Measurements from ENCODE around the gene CDSN. TPM values are rescaled to one million over a fixed set of nuclear protein-coding genes. Genes with fewer than 3 reads are reported as not detected.

CDSN gene
- total and polyA plus RNA-seq, 2 of the 8 experiments (the other 6 are each of a cell fraction or from before 2014, with no cell fraction given) = not detected

- Histone ChIP-seq H4K20me1 (replicated peaks in 1 of 2; ENCODE audit: control insufficient read depth in 1 of 2, insufficient read depth in 2 of 2, low read length in 2 of 2) (no peaks in the 10 kb centered on the region), H3K14ac (ENCODE audit: insufficient read length) (no peak overlapping the region), H3K27ac (ENCODE audit: low read depth, low read length) (no peak overlapping the region), H3K18ac (ENCODE audit: extremely low read depth, low read length) (no peak overlapping the region), H2BK20ac (ENCODE audit: low read length) (0 out of 2 replicates have a peak overlapping the region, but pooled peaks have one; percentile 9), H4K5ac (ENCODE audit: insufficient read length, low read depth, low read length) (no peak overlapping the region), H4K91ac (replicated peaks; ENCODE audit: insufficient read length, low read length) (peak overlapping the region; percentile 25), H3K4me2 (ENCODE audit: insufficient read depth in 1 of 2, low read depth in 2 of 2, low read length in 2 of 2) (no peak overlapping the region), H2BK120ac (replicated peaks; ENCODE audit: low read depth, low read length) (no peak overlapping the region), H3K56ac (replicated peaks; ENCODE audit: insufficient read length, low read depth, low read length) (no peak overlapping the region), H3K4ac (replicated peaks; ENCODE audit: insufficient read length, low read depth, low read length) (no peak overlapping the region), H3K27me3 (replicated peaks in 1 of 4; ENCODE audit: control insufficient read depth in 3 of 4, extremely low read depth in 1 of 4, insufficient read depth in 3 of 4, low read length in 3 of 4) (no peaks in the 10 kb centered on the region; a peak in 1 of 7 replicates), H3K23ac (ENCODE audit: insufficient read length) (no peak overlapping the region), H3K9me3 (ENCODE audit: insufficient read depth in 2 of 2, low read depth in 1 of 2, low read length in 1 of 2) (no peaks in the 10 kb centered on the region), H2BK5ac (ENCODE audit: low read depth, low read length) (peak overlapping the region; percentile 5; the same call in 1 of the 2 replicates), H2BK12ac (ENCODE audit: low read depth, low read length) (0 out of 2 replicates have a peak overlapping the region, but pooled peaks have one; percentile 68), H4K8ac (ENCODE audit: extremely low read depth, insufficient read depth, low read length) (no peak overlapping the region; the same call in 1 of the 2 replicates), H2AFZ (ENCODE audit: low read length) (no peak overlapping the region; the same call in 1 of the 2 replicates), H3K4me1 (replicated peaks in 1 of 4; ENCODE audit: control insufficient read depth in 3 of 4, insufficient read depth in 4 of 4, low read length in 3 of 4) (peaks cover 0 to 3% (median 3%) of the 10 kb centered on the region in 4 experiments; a peak in 3 of 7 replicates), H2BK15ac (ENCODE audit: low read length) (peak overlapping the region; percentile 100; the same call in 1 of the 2 replicates), H3K36me3 (ENCODE audit: control insufficient read depth in 2 of 4, insufficient read depth in 4 of 4, low read length in 3 of 4) (no peaks in the 10 kb centered on the region), H3K79me2 (ENCODE audit: control insufficient read depth in 1 of 2, insufficient read depth in 2 of 2, low read length in 2 of 2) (no peaks in the 10 kb centered on the region), H3K9ac (replicated peaks in 1 of 4; ENCODE audit: extremely low read depth in 1 of 4, low read depth in 3 of 4, low read length in 3 of 4) (no peak overlapping the region), H3K4me3 (ENCODE audit: extremely low read depth in 1 of 4, insufficient read depth in 2 of 4, low read depth in 3 of 4, low read length in 4 of 4) (no peak overlapping the region), H3K23me2 (ENCODE audit: low read depth, low read length) (no peaks in the 10 kb centered on the region), H3K79me1 (ENCODE audit: low read depth, low read length) (no peaks in the 10 kb centered on the region), H2AK5ac (ENCODE audit: low read depth, low read length) (no peak overlapping the region)
- TF ChIP-seq CHD1 (IDR thresholded peaks at IDR 0.05; ENCODE audit: low read depth, low read length) (no peak), E2F6 (IDR thresholded peaks at IDR 0.05) (0 out of 2 replicates have a peak, but pooled peaks have one; percentile 12), NRF1 (IDR thresholded peaks at IDR 0.05; ENCODE audit: low read depth, low read length) (no peak), RAD21 (IDR thresholded peaks at IDR 0.05 in 1 of 2, conservative IDR thresholded peaks at IDR 0.05 in 1 of 2; ENCODE audit: low read depth in 2 of 2, low read length in 2 of 2) (peak; percentile 53 to 70), CTCF (IDR thresholded peaks at IDR 0.05; ENCODE audit: control extremely low read depth in 1 of 3, insufficient read depth in 1 of 3, low read depth in 1 of 3, low read length in 3 of 3) (peak; percentile 60 to 86 (median 83)), TCF12 (IDR thresholded peaks at IDR 0.05; ENCODE audit: low read depth, low read length) (0 out of 2 replicates have a peak, but pooled peaks have one; percentile 16)
- CTCF ChIA-PET (ENCODE audit: partially characterized antibody) = interaction anchor here (0.7 to 13.5 kb wide), 25 partner anchors 13 to 554 kb away, joined by 3 to 187 read pairs (median 4); partner anchors contain the start of genes C6orf15, PSORS1C1, PSORS1C2 and TCF19
- POLR2A ChIA-PET (ENCODE audit: partially characterized antibody) = interaction anchor here (0.9 to 68.5 kb wide), 3 partner anchors 12 to 239 kb away, joined by 3 to 2251 read pairs (median 4); partner anchors contain the start of genes CCHCR1, POU5F1, PSORS1C2 and TCF19
- DNase-seq (ENCODE audit: low read depth in 1 of 2, low spot score in 2 of 2) (peak in 1 of 2 experiments; percentile 95), FAIRE-seq (peak; percentile 81)
- 21% methylated on average over 8 of the region's 8 CpGs; no CpG with 5 or more reads in 1 of the 2 experiments for WGBS, 2 experiments (ENCODE audit: extremely low coverage in 1 of 2, insufficient coverage in 1 of 2, insufficient read length in 1 of 2, insufficient replicate concordance in 2 of 2, low coverage in 1 of 2, low lambda C conversion rate in 2 of 2, missing lambda C conversion rate in 1 of 2)
Measured at GRCh38 chr6:31128093-31128676, 7.9 kb upstream of the CDSN start.

Data from H1 (cell line).